ENCODE results near the gene RTF2. TPM values are rescaled to one million over a fixed set of nuclear protein-coding genes. Genes with fewer than 3 reads are reported as not detected.
A peak's percentile ranks its signal among the peaks of the same experiment; 100 is the strongest.

Gene RTF2
- total RNA-seq, 1 donor from 2014 or later, result 64.7 TPM

DNA sequence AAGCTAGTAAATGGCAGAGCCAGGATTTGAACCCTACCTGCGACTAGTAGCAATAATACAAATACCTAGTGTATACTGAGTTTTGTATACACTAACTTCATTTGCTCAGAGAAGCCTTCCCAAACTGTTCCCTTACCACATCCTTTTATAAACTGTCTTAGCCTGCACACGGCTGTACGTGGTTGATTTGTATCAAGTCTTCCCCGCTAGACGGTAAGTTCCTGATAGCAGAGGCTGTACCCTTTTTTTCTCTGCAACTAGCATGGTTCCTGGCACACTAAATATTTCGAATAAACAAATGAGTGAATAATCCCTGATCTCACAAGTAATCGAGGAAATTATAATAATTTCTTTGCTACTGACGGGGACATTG is 636 bp downstream of the RTF2 start:
- H3K36me3 Mint-ChIP-seq (ENCODE audit: low read depth), result peaks cover 7% of the 10 kb centered on the region
- peak overlapping the region; percentile 97 for H3K4me3 Mint-ChIP-seq (ENCODE audit: unreplicated experiment)
- no peak for DNase-seq (ENCODE audit: low spot score)
- H3K27me3 Mint-ChIP-seq (ENCODE audit: low read depth), result no peaks in the 10 kb centered on the region
- peaks cover 23% of the 10 kb centered on the region for H3K4me1 Mint-ChIP-seq (ENCODE audit: low read depth)
- TF ChIP-seq, protein P1, sequence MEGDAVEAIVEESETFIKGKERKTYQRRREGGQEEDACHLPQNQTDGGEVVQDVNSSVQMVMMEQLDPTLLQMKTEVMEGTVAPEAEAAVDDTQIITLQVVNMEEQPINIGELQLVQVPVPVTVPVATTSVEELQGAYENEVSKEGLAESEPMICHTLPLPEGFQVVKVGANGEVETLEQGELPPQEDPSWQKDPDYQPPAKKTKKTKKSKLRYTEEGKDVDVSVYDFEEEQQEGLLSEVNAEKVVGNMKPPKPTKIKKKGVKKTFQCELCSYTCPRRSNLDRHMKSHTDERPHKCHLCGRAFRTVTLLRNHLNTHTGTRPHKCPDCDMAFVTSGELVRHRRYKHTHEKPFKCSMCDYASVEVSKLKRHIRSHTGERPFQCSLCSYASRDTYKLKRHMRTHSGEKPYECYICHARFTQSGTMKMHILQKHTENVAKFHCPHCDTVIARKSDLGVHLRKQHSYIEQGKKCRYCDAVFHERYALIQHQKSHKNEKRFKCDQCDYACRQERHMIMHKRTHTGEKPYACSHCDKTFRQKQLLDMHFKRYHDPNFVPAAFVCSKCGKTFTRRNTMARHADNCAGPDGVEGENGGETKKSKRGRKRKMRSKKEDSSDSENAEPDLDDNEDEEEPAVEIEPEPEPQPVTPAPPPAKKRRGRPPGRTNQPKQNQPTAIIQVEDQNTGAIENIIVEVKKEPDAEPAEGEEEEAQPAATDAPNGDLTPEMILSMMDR (IDR thresholded peaks at IDR 0.05), result no peak
- peak overlapping the region; percentile 69 for H3K27ac Mint-ChIP-seq (ENCODE audit: unreplicated experiment)
- H3K9me3 Mint-ChIP-seq (ENCODE audit: low read depth), result no peaks in the 10 kb centered on the region

DNA sequence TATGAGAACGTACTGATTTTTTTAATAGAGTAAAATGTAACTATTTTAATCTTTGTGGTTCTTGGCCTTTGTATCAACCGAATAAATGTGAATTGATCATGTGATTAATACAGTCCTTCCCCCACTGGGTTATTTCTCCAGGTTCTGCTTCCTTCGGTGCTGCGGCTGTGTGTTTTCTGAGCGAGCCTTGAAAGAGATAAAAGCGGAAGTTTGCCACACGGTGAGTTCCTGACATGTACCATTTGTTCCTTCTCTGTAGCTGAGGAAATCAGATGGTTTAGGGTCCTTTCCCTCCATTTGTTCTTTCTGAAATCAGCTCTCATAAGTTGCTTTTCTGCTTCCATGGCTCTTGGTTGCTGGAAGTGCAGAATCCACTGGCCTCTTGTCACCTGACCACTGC is 15.5 kb downstream of the RTF2 start:
- no peak for DNase-seq (ENCODE audit: low spot score)
- TF ChIP-seq, protein P1 (IDR thresholded peaks at IDR 0.05), result no peak
- peaks cover 17% of the 10 kb centered on the region for H3K4me1 Mint-ChIP-seq (ENCODE audit: low read depth)
- H3K4me3 Mint-ChIP-seq (ENCODE audit: unreplicated experiment), result no peak overlapping the region
- H3K9me3 Mint-ChIP-seq (ENCODE audit: low read depth), result no peaks in the 10 kb centered on the region
- no peak overlapping the region for H3K27ac Mint-ChIP-seq (ENCODE audit: unreplicated experiment)
- peaks cover 37% of the 10 kb centered on the region for H3K36me3 Mint-ChIP-seq (ENCODE audit: low read depth)
- H3K27me3 Mint-ChIP-seq (ENCODE audit: low read depth), result no peaks in the 10 kb centered on the region

DNA sequence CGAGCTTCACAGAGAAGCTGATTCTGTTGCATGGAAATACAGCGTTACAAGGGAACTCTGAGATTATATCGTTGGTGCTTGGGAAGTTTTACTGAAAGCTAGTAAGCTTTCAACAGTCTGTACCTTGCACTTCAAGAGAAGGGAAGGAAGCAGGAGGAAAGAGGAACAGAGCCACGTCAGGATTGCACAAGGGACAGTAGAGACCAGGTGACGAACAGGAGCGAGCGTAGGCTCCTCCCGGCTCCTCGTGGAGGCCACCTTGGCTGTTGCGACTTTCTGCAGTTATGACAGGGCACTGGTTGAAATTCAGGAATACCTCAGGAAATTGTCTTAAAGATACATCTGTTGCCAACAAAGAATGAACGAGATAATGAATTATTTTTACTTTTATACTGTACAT is 18.8 kb downstream of the RTF2 start:
- no peak overlapping the region for H3K27ac Mint-ChIP-seq (ENCODE audit: unreplicated experiment)
- peaks cover 31% of the 10 kb centered on the region for H3K36me3 Mint-ChIP-seq (ENCODE audit: low read depth)
- H3K4me3 Mint-ChIP-seq (ENCODE audit: unreplicated experiment), result no peak overlapping the region
- TF ChIP-seq, protein P1 (IDR thresholded peaks at IDR 0.05), result no peak
- DNase-seq (ENCODE audit: low spot score), result no peak
- peaks cover 23% of the 10 kb centered on the region for H3K4me1 Mint-ChIP-seq (ENCODE audit: low read depth)
- H3K27me3 Mint-ChIP-seq (ENCODE audit: low read depth), result no peaks in the 10 kb centered on the region
- no peaks in the 10 kb centered on the region for H3K9me3 Mint-ChIP-seq (ENCODE audit: low read depth)

DNA sequence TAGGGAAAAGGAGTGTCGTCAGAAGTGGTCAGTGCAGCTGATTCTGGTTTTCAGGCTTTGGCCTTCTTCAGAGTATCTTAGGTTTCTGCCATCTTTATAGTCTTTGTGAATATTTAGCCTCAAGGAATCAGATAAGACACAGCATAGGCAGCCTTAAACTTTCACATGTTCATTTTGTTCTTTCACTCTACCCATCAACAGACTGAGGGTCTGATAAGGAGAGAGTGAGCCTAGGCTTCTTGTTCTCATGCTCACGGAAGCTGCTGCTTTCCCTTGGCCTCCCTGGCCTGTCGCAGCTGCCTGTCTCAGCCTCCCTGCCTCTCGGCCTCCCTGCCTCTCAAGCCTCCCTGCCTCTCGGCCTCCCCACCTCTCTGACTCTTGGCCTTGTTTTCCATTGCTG is 20.1 kb downstream of the RTF2 start:
- peaks cover 23% of the 10 kb centered on the region for H3K4me1 Mint-ChIP-seq (ENCODE audit: low read depth)
- TF ChIP-seq, protein P1 (IDR thresholded peaks at IDR 0.05), result no peak
- H3K4me3 Mint-ChIP-seq (ENCODE audit: unreplicated experiment), result no peak overlapping the region
- DNase-seq (ENCODE audit: low spot score), result no peak
- H3K36me3 Mint-ChIP-seq (ENCODE audit: low read depth), result peaks cover 30% of the 10 kb centered on the region
- no peaks in the 10 kb centered on the region for H3K27me3 Mint-ChIP-seq (ENCODE audit: low read depth)
- no peak overlapping the region for H3K27ac Mint-ChIP-seq (ENCODE audit: unreplicated experiment)
- no peaks in the 10 kb centered on the region for H3K9me3 Mint-ChIP-seq (ENCODE audit: low read depth)

DNA sequence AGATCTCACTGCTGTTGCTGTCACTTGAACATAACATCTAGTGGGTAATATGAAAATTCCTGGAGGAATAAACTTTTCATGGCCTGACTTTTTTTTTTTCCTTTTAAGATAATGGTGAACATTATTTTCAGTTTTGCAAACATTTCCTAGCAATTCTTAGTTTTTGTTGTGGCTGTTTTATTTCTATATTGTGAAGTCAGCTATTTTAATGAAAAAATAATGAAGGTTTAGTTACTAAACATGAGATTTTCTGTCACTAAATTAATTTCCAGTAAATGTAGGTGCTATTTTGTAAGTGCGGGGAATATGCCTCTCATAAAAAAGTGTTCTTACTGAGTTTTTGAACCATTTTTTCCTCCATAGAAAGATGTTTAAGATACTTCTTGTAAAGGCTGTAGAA is 32.7 kb downstream of the RTF2 start:
- Mint-ChIP-seq H3K4me1 (ENCODE audit: low read depth) (no peaks in the 10 kb centered on the region), H3K9me3 (ENCODE audit: low read depth) (peaks cover 7% of the 10 kb centered on the region), H3K27me3 (ENCODE audit: low read depth) (no peaks in the 10 kb centered on the region), H3K36me3 (ENCODE audit: low read depth) (peaks cover 11% of the 10 kb centered on the region), H3K4me3 (ENCODE audit: unreplicated experiment) (no peak overlapping the region), H3K27ac (ENCODE audit: unreplicated experiment) (no peak overlapping the region)
- DNase-seq (ENCODE audit: low spot score), result no peak
- TF ChIP-seq, protein P1 (IDR thresholded peaks at IDR 0.05), result no peak
